OCI-LY3 (cell line): ENCODE data around the gene SMAD5.

Experiments
- H2AFZ ChIP-seq: fragments of 200-600, 300-600 bp; shearing (Covaris generic); 2 replicates; pipeline ENCODE4 v1.6.0; 2014; ENCODE audit warnings: antibody characterized with exemption, low read depth, low read length
- H3K27ac ChIP-seq: fragments of 200-600, 300-600 bp; sonication (generic); 2 replicates; pipeline ENCODE4 v1.5.1; 2014; ENCODE audit warnings: mild to moderate bottlenecking, low read length, moderate library complexity, mixed read lengths
- H3K27me3 ChIP-seq: fragments of 200-600, 300-600 bp; sonication (generic); 2 replicates; pipeline ENCODE4 v1.6.1; 2014; ENCODE audit warnings: low read depth, low read length, mixed read lengths
- H3K36me3 ChIP-seq: fragments of 200-600, 300-600 bp; sonication (generic); replicated peaks from 2 replicates; pipeline ENCODE3; 2014; ENCODE audit warnings: low read depth, low read length, mixed read lengths
- H3K4me1 ChIP-seq: fragments of 300-600, 200-600 bp; sonication (generic); 2 replicates; pipeline ENCODE4 v1.6.1; 2014; ENCODE audit warnings: low read length, mixed read lengths
- H3K4me2 ChIP-seq: fragments of 200-600, 300-600 bp; sonication (generic); 2 replicates; pipeline ENCODE4 v1.6.1; 2014; ENCODE audit warnings: low read length, mixed read lengths
- H3K4me3 ChIP-seq: fragments of 300-600, 200-600 bp; sonication (generic); 2 replicates; pipeline ENCODE4 v1.5.1; 2014; ENCODE audit warnings: antibody characterized with exemption, mild to moderate bottlenecking, low read length, moderate library complexity
- H3K79me2 ChIP-seq: fragments of 300-600, 200-600 bp; shearing (Covaris generic); 2 replicates; pipeline ENCODE4 v1.6.1; 2014; ENCODE audit warnings: mild to moderate bottlenecking, low read length, mixed read lengths
- H3K9ac ChIP-seq: fragments of 300-600, 200-600 bp; shearing (Covaris generic); 2 replicates; pipeline ENCODE4 v1.6.0; 2014; ENCODE audit warnings: mild to moderate bottlenecking, low read length, moderate library complexity
- H3K9me3 ChIP-seq: fragments of 200-600, 300-600 bp; shearing (Covaris generic); 2 replicates; pipeline ENCODE4 v1.6.1; 2014; ENCODE audit warnings: low read length, mixed read lengths; ENCODE audit not compliant: insufficient read depth
- H4K20me1 ChIP-seq: fragments of 200-600, 300-600 bp; sonication (generic); 2 replicates; pipeline ENCODE4 v1.6.1; 2016; ENCODE audit warnings: low read length, mixed read lengths; ENCODE audit not compliant: insufficient read depth
- CTCF ChIP-seq: fragments of 200-600, 300-600 bp; sonication (generic); IDR thresholded peaks from 2 replicates; pipeline ENCODE4 v1.5.1; 2014; ENCODE audit warnings: antibody characterized with exemption, low read length, low read depth
- EZH2phosphoT487 ChIP-seq: fragments of 200-600 bp; shearing (Covaris generic); IDR thresholded peaks from 2 replicates; pipeline ENCODE4 v1.6.1; 2018; ENCODE audit warnings: antibody characterized with exemption, mixed run types, low read depth

SMAD5 gene

GRCh38 chr5:136206361-136206760 is 73.7 kb downstream of the SMAD5 start:
- Histone ChIP-seq H3K4me2 (no peak overlapping the region), H3K27me3 (peaks cover 4% of the 10 kb centered on the region; the same call in 1 of the 2 replicates), H3K4me1 (no peaks in the 10 kb centered on the region), H4K20me1 (no peaks in the 10 kb centered on the region), H3K79me2 (no peaks in the 10 kb centered on the region), H3K9me3 (no peaks in the 10 kb centered on the region), H3K27ac (no peak overlapping the region), H3K36me3 (no peaks in the 10 kb centered on the region), H3K4me3 (no peak overlapping the region), H2AFZ (no peak overlapping the region), H3K9ac (no peak overlapping the region)
- TF ChIP-seq EZH2phosphoT487 (no peak), CTCF (no peak)

GRCh38 chr5:136207631-136208030 is 75.0 kb downstream of the SMAD5 start:
- Histone ChIP-seq H3K79me2 (no peaks in the 10 kb centered on the region), H3K4me1 (no peaks in the 10 kb centered on the region), H3K9ac (no peak overlapping the region), H3K4me3 (no peak overlapping the region), H3K9me3 (no peaks in the 10 kb centered on the region), H3K4me2 (no peak overlapping the region), H4K20me1 (no peaks in the 10 kb centered on the region), H3K36me3 (no peaks in the 10 kb centered on the region), H2AFZ (no peak overlapping the region), H3K27me3 (peaks cover 6% of the 10 kb centered on the region; the same call in 1 of the 2 replicates), H3K27ac (no peak overlapping the region)
- TF ChIP-seq EZH2phosphoT487 (no peak), CTCF (no peak)

- TF ChIP-seq CTCF (no peak), EZH2phosphoT487 (no peak)
- Histone ChIP-seq H3K27me3 (peaks cover 14% of the 10 kb centered on the region; the same call in 1 of the 2 replicates), H2AFZ (no peak overlapping the region)
Observed at GRCh38 chr5:136208916-136209315, 76.3 kb downstream of the SMAD5 start.

GRCh38 chr5:136209346-136209910 is 76.8 kb downstream of the SMAD5 start:
- no peak overlapping the region for H3K27ac ChIP-seq

More at GRCh38 chr5:136208916-136209315, 76.3 kb downstream of the SMAD5 start:
- no peaks in the 10 kb centered on the region for H3K4me1 ChIP-seq
- no peak overlapping the region for H3K4me3 ChIP-seq
- no peaks in the 10 kb centered on the region for H4K20me1 ChIP-seq
- no peaks in the 10 kb centered on the region for H3K79me2 ChIP-seq
- H3K9ac ChIP-seq = no peak overlapping the region
- H3K36me3 ChIP-seq = no peaks in the 10 kb centered on the region
- H3K9me3 ChIP-seq = no peaks in the 10 kb centered on the region
- no peak overlapping the region for H3K4me2 ChIP-seq
- no peak overlapping the region for H3K27ac ChIP-seq

More at GRCh38 chr5:136209346-136209910, 76.8 kb downstream of the SMAD5 start:
- Histone ChIP-seq H3K9ac (no peak overlapping the region), H3K4me1 (no peaks in the 10 kb centered on the region), H3K36me3 (no peaks in the 10 kb centered on the region), H4K20me1 (no peaks in the 10 kb centered on the region), H3K4me2 (no peak overlapping the region), H2AFZ (no peak overlapping the region), H3K9me3 (no peaks in the 10 kb centered on the region), H3K27me3 (peaks cover 17% of the 10 kb centered on the region; the same call in 1 of the 2 replicates), H3K79me2 (no peaks in the 10 kb centered on the region), H3K4me3 (no peak overlapping the region)
- no peak for TF ChIP-seq EZH2phosphoT487
- TF ChIP-seq CTCF = no peak
